ENCODE measurements around the gene NCOR2.

DNA sequence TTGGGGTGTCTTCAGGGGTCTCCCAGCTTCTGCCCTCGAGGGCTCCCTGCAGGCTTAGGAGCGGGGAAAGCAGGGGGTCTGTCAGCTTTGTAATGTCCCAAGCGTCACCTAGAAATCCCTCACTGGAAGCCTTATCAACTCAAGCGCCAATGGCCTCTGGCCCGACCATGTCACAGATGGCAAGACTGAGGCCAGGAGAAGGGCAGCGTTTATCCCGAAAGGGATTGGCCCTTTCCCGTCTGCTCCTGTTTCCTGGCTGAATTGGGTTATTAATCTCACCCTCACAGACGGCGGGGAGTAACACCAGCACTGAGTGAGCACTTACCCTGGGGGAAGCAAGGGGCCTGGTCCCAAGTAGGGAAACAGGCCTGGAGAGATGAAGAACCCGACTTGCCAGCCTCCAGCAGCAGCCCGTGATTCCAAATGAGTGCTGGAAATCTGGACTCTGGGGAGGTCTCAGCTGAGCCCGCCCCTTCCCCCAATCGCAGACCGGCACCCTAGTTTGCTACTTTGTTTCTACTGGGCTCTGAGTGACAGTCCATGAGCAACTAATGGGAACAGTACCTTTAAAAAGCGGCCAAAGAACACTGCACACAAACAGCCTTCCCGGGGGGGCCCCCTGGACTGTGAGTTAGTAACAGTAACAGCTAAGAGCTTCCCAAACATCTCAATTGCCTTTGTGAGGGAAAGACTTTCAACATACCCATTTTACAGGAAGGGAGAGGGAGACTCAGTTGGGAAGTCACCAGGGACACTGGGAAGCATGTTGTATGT lies 2.1 kb upstream of the NCOR2 start:
- TF ChIP-seq, protein P1, sequence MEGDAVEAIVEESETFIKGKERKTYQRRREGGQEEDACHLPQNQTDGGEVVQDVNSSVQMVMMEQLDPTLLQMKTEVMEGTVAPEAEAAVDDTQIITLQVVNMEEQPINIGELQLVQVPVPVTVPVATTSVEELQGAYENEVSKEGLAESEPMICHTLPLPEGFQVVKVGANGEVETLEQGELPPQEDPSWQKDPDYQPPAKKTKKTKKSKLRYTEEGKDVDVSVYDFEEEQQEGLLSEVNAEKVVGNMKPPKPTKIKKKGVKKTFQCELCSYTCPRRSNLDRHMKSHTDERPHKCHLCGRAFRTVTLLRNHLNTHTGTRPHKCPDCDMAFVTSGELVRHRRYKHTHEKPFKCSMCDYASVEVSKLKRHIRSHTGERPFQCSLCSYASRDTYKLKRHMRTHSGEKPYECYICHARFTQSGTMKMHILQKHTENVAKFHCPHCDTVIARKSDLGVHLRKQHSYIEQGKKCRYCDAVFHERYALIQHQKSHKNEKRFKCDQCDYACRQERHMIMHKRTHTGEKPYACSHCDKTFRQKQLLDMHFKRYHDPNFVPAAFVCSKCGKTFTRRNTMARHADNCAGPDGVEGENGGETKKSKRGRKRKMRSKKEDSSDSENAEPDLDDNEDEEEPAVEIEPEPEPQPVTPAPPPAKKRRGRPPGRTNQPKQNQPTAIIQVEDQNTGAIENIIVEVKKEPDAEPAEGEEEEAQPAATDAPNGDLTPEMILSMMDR (conservative IDR thresholded peaks at IDR 0.05 in 1 of 2, IDR thresholded peaks at IDR 0.05 in 1 of 2; ENCODE audit: extremely low read depth in 1 of 2, insufficient read depth in 1 of 2, low read depth in 1 of 2, low read length in 2 of 2) = no peak
- TF ChIP-seq EZH2 (IDR thresholded peaks at IDR 0.05; ENCODE audit: borderline replicate concordance, low read length) = no peak

Measured in mammary epithelial cell (primary cell).